IMR-90 (cell line): ENCODE measurements around the gene TAAR9.

Experiments
- BHLHE40 ChIP-seq: fragments of 150-350 bp; IDR thresholded peaks from 2 replicates; pipeline ENCODE4 v1.6.1; 2016; ENCODE audit warnings: mild to moderate bottlenecking, low read depth, low read length
- CHD1 ChIP-seq: IDR thresholded peaks from 2 replicates; pipeline ENCODE4 v1.6.1; 2012; ENCODE audit warnings: low read depth, low read length, improper control_type of control experiment
- CTCF ChIP-seq: conservative IDR thresholded peaks from 2 replicates; pipeline ENCODE4 v1.5.1; 2012; ENCODE audit warnings: mild to moderate bottlenecking, low read depth, low read length, improper control_type of control experiment
- ELK1 ChIP-seq: fragments of 150-350 bp; IDR thresholded peaks from 2 replicates; pipeline ENCODE4 v1.6.1; 2016; ENCODE audit warnings: low read depth, mild to moderate bottlenecking, low read length, moderate library complexity, borderline replicate concordance
- MAFK ChIP-seq: IDR thresholded peaks from 2 replicates; pipeline ENCODE4 v1.6.1; 2012; ENCODE audit warnings: low read depth, low read length, improper control_type of control experiment
- MXI1 ChIP-seq: IDR thresholded peaks from 2 replicates; pipeline ENCODE4 v1.6.1; 2012; ENCODE audit warnings: low read depth, mild to moderate bottlenecking, low read length, moderate library complexity, borderline replicate concordance
- NFE2L2 ChIP-seq: fragments of 150-350 bp; IDR thresholded peaks from 2 replicates; pipeline ENCODE4 v1.6.1; 2016; ENCODE audit warnings: low read depth, mild to moderate bottlenecking, low read length
- POLR2A ChIP-seq: IDR thresholded peaks from 2 replicates; pipeline ENCODE4 v1.6.1; 2012; ENCODE audit warnings: mild to moderate bottlenecking, low read depth, low read length
- RAD21 ChIP-seq: IDR thresholded peaks from 2 replicates; pipeline ENCODE4 v1.6.1; 2012; ENCODE audit warnings: low read length, improper control_type of control experiment
- RCOR1 ChIP-seq: IDR thresholded peaks from 2 replicates; pipeline ENCODE4 v1.6.1; 2012; ENCODE audit warnings: mild to moderate bottlenecking, low read length, improper control_type of control experiment; ENCODE audit not compliant: insufficient replicate concordance
- RFX5 ChIP-seq: IDR thresholded peaks from 2 replicates; pipeline ENCODE4 v1.8.0; 2012; ENCODE audit warnings: low read depth, mild to moderate bottlenecking, low read length, moderate library complexity
- SMC3 ChIP-seq: fragments of 150-350 bp; IDR thresholded peaks from 2 replicates; pipeline ENCODE4 v1.6.1; 2016; ENCODE audit warnings: low read depth, mild to moderate bottlenecking, antibody characterized with exemption, low read length, moderate library complexity

- TF ChIP-seq CTCF: no peak
- no peak for TF ChIP-seq POLR2A
- TF ChIP-seq RAD21: no peak
- no peak for TF ChIP-seq CHD1
- no peak for TF ChIP-seq SMC3
- TF ChIP-seq NFE2L2: no peak
- no peak for TF ChIP-seq RFX5
- TF ChIP-seq MXI1: no peak
- TF ChIP-seq MAFK: no peak
- TF ChIP-seq BHLHE40: no peak
- no peak for TF ChIP-seq RCOR1
- TF ChIP-seq ELK1: no peak
Observed at GRCh38 chr6:132491881-132492280, 46.2 kb upstream of the TAAR9 start.
